Right renal pelvis (tissue), 4 donors: ENCODE data around the gene RGS11. TPM values are rescaled to one million over a fixed set of nuclear protein-coding genes. Genes with fewer than 3 reads are reported as not detected.

Source experiments
- DNase-seq, 4 donors: peaks; one replicate each; pipeline ENCODE4 v3.0.0-alpha.2; 2013; ENCODE audit warnings: low read depth in 4 of 4, low spot score in 3 of 4, missing footprints in 1 of 4
- polyA plus RNA-seq, 4 donors: library from polyadenylated mRNA; unstranded; fragments of 120-200 nt; gene quantifications; one replicate each; pipeline ENCODE4 v1.2.1, GENCODE V29; 2013; ENCODE audit not compliant: insufficient read length in 4 of 4

Gene RGS11
- polyA plus RNA-seq: 1 to 10 TPM in 3 of 4 donors, under 1 TPM in 1; 0.68 to 2.8 (median 1.9) TPM

DNA sequence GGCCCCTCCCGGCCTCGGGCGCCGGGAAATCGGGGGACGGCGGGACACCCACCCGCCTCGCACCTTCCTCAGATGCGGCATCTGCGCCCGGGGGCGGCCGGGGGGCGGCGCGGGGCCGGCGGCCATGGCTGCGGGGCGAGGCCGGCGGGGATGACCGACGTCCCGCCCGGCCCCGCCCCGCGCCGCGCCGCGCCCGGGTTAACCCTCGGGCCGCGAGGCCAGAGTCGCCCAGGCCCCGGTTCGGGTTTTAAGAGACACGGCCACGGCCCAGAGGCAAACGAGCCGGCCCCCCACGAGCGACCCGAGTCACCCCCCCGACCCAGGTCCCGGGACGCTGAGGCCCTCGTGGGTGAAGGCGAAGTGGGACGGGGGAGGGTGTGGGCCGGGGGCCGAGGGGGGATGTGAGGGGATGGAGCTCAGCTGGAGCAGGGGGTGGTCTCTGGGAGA is at the start of gene RGS11:
Gene RGS11 (minus strand): TSS at position 159 of the 447 bp plus-strand sequence. CDS start 33 bp downstream, at position 126.
- DNase-seq: no peak

DNA sequence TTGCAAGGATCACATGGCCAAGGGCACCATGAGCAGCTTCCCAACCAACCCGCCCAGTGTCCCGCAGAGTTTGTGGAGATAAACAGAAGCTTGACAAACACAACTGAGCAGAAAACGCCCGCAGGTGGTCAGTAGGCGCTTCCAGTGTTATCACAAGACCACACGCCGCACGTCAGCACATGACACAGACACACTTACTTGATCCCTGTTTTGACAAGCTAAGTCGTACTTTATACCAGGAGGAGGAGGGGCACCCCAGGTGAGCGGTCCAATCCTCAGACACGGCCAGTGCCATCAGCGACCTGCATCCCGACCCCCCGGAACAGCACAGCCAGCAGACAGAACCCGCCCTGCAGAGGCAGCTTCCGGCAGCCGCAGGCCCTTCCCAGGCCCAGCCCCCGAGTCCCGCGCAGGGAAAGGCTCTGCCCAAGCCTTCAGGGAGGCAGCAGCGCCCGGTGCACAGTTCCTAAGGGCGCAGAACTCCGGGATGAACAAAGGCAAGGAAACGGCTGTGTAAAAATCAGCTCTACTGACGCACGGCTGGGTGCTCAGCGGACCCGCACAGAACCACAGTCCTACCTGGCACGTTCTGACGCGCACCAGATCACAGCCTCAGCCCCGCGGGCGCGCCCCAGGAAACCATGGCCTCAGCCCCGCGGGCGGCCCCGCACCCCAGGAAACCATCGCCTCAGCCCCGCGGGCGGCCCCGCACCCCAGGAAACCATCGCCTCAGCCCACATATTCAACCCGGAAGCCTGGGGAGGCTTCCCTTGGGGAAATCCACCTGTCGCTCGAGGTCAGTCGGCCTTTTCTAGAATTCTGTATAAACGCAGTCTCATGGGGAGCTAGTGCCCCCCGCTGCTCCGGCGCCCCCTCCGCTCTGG is 48.9 kb upstream of the RGS11 start:
- no peak for DNase-seq

DNA sequence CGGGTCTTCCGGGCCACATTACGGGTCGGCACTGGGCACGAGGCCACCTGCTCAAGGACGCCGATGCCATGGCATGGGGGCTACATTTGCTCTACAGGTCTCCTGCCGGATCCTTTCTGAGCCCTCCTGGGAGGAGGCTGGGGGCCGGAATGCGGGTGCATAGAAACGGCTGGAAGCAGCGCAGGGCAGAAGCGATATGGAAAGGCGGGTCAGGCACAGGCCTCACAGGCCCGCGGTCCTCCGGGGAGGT is 48.4 kb upstream of the RGS11 start:
- no peak for DNase-seq

DNA sequence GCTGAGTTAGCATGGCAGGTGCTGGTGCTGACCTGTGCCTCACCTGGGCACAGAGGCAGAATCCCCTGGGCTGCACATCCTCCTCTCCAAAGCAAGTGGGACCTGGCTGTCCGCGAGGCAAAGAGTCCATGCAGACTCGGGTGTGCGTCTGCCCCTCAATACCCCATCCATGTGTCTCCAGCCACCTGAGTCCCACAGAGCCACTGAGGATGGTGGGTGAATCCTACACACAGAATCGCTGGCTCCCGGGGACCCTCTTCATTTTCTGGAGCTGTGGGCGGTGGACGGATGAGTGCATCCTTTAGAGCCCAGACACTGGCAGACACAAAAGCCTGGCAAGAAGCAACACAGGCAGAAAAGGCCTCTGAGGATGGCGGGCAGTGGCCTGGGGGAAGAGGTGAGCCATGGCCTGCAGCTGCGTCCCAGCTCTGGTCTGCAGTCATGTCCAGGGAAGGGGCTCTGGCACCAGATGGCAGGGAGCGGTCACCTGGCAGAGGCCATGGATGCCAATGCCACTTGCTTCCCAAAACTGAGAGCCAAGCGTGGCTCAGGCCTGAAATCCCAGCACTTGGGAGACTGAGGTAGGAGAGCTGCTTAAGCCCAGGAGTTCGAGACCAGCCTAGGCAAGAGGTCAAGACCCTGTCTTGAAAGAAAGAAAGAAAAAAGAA is 46.9 kb upstream of the RGS11 start:
- DNase-seq: no peak

DNA sequence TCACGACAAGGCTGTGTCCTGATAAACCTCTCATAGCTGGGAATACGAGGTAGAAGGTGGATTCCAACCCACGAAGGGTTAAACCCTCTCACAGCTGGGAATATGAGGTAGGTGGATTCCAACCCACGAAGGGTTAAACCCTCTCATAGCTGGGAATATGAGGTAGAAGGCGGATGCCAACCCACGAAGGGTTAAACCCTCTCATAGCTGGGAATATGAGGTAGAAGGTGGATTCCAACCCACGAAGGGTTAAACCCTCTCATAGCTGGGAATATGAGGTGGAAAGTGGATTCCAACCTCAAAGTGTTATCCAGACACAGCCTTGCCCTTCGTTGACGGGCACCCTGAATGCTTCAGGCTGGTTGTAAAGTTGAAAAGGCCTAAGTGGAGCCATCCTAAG is 45.8 kb upstream of the RGS11 start:
- DNase-seq: no peak

DNA sequence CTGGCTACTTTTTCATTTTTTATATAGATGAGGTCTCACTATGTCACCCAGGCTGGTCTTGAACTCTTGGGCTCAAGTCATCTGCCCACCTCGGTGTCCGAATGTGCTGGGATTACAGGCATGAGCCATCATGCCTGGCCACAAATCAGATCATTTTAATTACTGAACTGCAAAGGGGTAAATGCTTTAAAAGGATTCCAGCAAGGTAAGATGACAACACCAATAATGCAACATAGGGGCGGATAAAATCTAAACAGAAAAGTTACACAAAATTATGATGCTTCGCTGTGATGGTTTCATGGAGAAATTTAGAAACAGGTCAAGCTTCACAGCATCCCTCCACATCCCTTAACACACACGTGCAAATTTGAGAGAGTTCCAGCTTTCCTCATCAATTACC is 44.5 kb upstream of the RGS11 start:
- DNase-seq: no peak

DNA sequence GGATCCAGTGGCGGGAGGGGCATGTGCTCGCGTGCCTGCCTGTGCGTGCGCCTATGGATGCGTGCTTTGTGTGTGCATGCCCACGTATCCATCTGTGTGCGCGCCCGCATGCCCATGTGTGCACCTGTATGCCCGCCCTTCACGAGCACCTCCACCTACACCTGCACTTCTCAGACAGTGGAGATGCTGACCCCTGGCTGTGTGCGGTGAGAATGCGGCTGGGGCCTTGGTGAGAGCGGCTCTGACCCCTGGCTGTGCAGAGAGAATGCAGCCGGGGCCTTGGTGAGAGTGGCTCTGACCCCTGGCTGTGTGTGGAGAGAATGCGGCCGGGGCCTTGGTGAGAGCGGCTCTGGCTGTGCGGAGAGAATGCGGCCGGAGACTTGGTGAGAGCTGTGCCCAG is 42.9 kb upstream of the RGS11 start:
- no peak for DNase-seq

DNA sequence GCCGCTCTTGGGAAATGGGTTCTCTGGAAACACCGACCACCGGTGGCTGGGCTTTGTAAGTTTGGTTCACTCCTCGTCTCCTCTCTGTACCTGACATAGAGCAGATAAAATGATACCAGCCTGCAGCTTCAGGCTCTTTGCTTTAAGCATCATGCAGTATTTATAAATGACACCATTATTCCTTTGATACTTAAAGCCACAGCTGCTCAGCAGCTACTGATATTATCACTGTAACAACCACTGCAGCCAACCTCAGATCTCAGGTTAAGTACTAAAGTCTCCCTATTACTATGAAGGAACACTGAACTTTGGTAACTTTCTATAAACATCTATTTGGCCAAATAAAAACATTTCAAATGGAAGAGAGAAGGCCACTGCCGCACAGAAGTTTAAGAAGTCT is 41.8 kb upstream of the RGS11 start:
- no peak for DNase-seq

DNA sequence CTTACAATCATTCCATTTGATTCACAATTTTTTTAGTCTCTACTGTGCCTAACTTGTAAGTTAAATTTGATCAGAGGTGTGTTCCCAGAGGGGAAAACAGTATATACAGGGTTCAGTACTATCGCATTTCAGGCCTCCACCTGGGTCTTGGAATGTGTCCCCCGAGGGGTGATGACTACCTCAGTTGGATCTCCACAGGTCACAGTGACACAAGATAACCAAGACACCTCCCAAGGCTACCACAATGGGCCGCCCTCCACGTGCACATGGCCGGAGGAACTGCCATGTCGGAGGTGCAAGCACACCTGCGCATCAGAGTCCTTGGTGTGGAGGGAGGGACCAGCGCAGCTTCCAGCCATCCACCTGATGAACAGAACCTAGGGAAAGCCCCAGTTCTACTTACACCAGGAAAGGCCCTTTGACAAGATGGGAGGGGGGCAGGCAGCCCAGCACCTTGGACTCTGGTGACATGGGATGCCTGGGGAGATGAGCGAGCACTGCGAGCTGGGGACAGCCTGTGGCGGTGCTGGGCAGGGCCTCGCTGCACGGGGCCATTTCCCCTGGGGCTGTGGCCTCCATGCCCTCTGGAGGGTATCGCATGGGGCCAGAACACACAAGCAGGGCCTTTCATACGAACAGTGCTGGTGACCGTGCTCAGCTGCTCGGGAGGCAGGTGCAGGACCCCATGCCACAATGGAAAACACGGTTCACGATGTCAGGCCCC is 41.2 kb upstream of the RGS11 start:
- no peak for DNase-seq

DNA sequence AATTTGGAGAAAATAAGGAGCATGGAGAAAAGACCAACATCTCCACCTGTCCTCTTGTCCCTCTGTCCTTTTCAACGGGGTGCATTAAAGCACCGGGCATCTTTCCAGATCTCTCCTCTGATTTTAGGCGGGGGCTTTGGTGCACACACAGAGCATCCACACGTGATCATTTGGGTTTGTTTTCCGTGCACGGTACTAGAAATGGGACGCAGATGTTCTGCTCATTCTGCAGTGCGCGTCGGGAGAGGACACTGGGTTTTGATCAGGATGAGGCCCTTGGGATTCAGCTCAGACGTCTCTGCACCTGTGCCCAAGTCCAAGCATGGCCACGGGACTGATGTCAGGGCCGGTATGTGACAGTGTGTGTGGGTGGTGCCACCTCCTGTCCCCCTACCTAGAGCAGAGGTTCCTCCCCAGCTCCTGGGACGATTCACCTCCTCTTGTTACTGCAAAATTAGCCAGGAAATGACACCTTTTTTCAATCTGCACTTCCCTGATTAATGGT is 39.1 kb upstream of the RGS11 start:
- no peak for DNase-seq

DNA sequence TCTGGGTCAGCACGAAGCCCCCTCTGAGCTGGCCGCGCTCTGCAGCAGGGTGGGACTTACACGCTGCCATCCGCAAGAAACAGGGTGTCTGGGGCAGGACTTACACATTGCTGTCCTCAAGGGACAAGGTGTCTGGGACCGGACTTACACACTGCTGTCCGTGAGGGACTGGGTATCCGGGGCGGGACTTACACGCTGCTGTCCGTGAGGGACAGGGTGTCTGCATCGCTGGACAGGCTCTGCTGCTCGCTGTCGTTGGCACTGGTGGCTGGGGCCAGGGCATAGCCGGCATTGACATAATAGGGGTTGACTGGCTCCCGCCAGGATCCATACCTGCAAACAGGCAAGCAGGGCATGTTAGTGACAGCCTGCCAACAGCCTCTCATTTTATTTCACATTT is 38.6 kb upstream of the RGS11 start:
- DNase-seq: no peak

DNA sequence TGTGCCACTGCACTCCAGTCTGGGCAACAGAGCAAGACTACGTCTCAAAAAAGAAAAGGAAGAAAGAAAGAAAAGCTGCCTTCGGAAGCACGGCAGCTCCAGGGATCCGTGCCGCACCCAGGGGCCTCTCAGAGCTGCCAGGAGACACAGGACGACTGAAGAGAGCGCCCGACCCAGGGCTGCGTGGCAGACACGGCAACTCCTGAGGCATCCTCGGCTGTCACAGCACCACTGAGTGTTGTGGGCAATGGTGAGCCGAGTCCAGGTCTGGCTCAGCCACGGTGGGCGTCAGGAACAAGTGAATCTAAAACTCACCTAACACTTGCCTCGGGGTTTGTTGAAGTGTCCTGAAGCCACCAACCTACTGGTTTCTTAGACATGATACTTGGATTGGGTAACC is 36.0 kb upstream of the RGS11 start:
- no peak for DNase-seq

DNA sequence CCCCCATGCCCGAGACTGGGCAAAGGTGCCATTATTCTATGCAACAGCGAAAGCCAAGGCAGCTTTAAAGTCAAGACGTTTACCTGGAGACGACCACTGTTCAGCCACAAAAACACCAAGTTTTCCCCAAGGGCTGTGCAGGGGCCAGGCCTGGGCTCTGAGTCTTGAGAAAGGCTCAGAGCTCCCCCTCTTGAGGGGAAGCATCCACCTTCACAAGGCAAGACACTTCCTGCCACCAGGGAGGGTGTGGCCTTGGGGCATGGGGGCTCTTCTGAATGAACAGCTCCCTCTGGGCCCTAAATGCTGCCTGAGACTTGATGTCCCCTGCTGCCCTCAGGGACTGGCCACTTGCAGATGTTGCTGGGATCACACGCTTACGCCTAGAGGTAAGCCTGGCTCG is 33.7 kb upstream of the RGS11 start:
- DNase-seq: no peak

DNA sequence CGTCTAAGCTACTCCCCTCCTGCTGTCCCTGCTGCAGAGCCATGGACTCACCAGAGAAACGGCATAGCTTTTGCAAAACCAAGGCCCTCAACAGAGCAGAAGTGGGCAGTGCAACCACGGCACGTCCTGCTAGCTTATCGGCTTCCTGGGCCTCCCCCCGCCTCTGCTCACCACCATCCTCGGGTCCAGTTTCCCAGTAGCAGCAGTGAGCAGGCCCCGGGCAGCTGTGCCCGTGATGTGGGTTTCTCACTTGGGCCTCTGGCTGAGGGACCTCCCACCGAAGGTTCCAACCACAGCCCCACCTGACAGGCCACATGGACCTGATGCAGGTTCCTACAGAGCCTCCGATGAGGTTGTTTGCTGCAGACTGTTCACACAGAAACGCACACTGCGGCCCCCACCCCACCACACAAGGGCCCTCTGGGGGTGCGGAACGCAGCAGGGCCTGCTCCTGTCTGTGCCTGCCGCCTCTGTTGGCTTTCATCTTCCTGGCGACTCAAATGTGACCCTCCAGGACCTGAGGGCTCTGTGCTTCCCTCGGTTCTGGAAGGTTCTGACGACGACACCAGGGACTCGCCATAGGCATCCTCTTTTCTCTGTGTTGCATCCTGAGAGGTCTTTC is 32.1 kb upstream of the RGS11 start:
- DNase-seq: no peak

DNA sequence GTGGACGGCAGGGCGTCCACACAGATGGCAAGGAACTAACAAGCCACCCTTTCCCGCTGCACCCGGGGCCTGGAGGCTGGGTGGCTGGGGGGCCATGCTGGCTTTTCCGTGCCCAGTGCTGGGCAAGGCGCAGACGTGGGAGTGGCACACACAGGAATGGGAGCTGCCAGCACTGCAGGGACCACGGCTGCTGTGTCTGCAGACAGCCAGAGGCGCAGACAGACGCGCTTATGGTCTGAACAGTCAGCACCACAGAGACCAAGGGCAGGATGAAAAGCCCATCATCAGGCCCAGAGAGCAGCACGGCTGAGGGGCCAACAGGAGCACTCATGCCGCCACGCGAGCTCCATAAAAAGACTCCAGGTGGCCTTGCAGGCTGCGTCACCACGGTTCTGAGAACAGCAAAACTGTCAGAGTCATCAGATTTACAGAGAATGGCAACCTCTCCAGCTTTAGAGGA is 31.2 kb upstream of the RGS11 start:
- DNase-seq: no peak

DNA sequence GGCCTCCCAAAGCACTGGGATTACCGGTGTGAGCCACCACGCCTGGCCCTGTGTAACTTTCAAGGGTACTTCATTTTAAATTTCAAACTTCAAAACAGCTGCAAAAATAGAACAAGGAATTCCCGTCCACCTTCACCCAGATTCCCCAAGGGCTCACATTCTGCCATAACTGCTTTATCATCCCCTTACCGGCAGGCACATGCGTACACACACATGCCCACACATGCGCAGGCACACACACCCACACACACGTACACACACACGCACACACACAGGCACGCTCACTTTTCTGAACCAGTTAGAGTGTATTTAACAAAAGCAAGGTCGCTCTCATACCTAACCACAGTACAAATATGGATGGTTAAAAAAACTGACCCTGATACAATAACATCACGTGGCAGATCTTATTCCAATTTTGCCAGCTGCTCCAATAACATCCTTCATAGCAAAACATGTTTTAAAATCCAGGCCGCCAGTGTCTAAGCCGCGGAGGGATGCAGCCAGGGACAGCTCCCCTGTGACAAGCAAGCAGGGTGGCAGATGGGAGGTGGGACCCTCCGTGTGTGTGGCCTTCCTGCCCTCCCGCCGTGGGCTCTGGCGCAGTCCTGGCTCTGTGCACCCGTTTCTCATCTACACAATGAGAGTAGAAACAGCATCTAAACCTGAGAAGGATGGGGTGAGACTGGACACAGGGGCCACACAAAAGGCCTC is 30.3 kb upstream of the RGS11 start:
- no peak for DNase-seq

DNA sequence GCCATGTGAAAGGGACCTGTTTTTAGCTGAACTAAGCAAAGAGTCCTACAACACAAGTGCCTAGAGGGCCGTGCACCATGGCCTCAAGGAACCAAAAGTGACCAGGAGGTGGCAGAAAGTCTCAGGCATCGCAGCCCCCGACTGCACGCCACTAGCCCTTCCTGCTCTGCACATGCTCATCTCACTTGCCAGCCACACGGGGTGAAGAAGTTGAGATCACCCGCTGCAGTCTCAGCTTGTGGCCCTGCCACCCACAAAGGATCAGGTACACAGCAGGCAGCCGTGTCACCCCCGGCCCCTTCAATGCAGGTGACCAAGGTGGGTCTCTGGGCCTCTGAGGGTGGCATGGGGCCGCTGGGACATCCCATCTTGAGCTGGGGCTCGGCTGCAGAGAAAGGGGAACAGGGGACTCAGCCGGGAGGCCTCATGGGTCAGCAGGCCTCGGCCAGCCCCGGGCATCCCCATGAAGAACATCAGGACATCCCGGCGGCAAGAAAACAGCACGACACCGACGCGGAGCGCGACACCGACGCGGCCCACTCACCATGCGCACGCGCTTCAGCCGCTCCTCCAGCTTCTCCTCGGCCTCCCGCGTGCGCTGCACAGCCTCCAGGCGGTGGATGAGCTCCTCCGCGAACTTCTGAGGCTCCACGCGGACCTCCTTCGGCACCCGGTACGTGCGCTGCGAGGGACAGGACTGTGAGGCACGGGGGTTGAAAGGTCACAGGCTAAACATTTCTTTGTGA is 28.2 kb upstream of the RGS11 start:
- DNase-seq: no peak

DNA sequence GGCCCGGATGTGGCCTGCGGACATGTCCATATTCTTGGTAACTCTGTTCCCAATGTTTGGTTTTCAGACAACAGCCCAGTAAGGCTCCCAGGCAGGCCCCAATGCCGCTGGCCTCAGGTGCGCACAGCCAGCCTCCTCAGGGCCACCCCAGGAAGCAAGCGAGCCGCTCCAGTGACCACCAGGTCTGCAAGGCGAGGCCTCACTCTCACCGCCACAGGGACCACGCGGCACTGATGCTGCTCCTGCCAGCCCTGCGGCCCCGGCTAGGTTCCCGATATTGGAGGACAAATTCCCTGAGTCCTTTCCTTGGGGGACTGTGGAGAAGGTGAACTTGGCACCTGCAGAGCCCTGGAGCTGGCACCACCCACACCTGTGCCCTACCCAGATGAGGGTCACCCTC is 26.2 kb upstream of the RGS11 start:
- DNase-seq: no peak

DNA sequence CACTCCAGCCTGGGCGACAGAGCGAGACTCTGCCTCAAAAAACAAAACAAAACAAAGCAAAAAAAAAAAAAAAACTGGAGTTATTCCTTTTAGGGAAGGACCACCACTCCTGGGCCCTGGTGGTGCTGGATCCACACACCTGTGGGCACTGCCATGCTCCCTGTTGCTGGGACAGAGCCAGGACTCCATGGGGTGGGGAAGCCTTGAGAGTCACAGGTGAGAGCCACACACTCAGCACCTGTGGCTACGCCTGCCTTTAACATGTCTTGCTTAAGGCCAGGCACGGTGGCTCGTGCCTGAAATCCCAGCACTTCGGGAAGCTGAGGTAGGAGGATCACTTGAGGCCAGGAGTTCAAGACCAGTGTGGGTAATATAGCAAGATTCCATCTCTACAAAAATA is 25.5 kb upstream of the RGS11 start:
- DNase-seq: no peak

DNA sequence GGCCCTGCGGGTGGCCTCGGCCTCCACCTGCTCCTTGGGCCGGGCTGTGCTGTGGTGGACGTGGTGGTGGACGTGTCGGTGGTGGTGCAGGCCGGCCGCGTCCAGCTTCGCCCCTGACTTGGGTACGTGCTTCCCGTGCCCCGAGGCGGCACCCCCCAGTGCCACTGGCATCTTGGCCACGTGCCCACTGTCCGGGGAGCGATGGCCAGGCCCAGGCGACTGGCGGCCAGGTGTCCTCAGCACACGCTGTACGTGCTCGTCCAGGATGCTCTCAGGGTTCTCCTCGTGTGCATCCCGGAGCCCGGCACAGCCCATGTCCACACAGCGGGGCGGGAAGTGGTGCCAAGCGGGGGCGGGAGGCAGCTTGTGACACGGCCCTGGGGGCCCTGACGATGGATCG is 22.1 kb upstream of the RGS11 start:
- DNase-seq: no peak
